GM18951 (cell line): ENCODE data around the gene CFAP77.

ENCODE experiments used
- POLR2A ChIP-seq: IDR thresholded peaks from 4 replicates; pipeline ENCODE4 v1.6.1; 2011; ENCODE audit warnings: mild to moderate bottlenecking; ENCODE audit not compliant: insufficient read length, insufficient read depth; ENCODE audit errors: extremely low read depth
- in situ Hi-C: fragments of 300-500 bp; cut with MboI; formaldehyde crosslinking; loops from one replicate; pipeline ENCODE4 v1.12.0; 2022; ENCODE audit warnings: low sequenced_read_pairs, mixed read lengths, inconsistent platforms; ENCODE audit not compliant: unreplicated experiment

Gene CFAP77

GRCh38 chr9:132446887-132447286 is 36.9 kb downstream of the CFAP77 start:
- in situ Hi-C loops, result no loop called here
- TF ChIP-seq POLR2A, result no peak

- in situ Hi-C loops, result no loop called here
- TF ChIP-seq POLR2A, result no peak
Observed at GRCh38 chr9:132447346-132447745, 37.3 kb downstream of the CFAP77 start.

GRCh38 chr9:132447902-132448301 is 37.9 kb downstream of the CFAP77 start:
- no peak for TF ChIP-seq POLR2A

GRCh38 chr9:132451276-132451675 is 41.3 kb downstream of the CFAP77 start:
- in situ Hi-C loops, result no loop called here
- no peak for TF ChIP-seq POLR2A

More at GRCh38 chr9:132447902-132448301, 37.9 kb downstream of the CFAP77 start:
- in situ Hi-C loops, result no loop called here

GRCh38 chr9:132456241-132456640 is 46.2 kb downstream of the CFAP77 start:
- no peak for TF ChIP-seq POLR2A
- in situ Hi-C loops, result no loop called here

- no peak for TF ChIP-seq POLR2A
- in situ Hi-C loops, result no loop called here
Observed at GRCh38 chr9:132457504-132458236, 47.7 kb downstream of the CFAP77 start.

GRCh38 chr9:132458432-132458831 is 48.4 kb downstream of the CFAP77 start:
- no peak for TF ChIP-seq POLR2A
- in situ Hi-C loops, result no loop called here

GRCh38 chr9:132459661-132460060 is 49.6 kb downstream of the CFAP77 start:
- TF ChIP-seq POLR2A, result no peak
- in situ Hi-C loops, result no loop called here

- TF ChIP-seq POLR2A, result no peak
- in situ Hi-C loops, result no loop called here
Observed at GRCh38 chr9:132460240-132460639, 50.2 kb downstream of the CFAP77 start.

GRCh38 chr9:132461281-132461896 is 51.4 kb downstream of the CFAP77 start:
- TF ChIP-seq POLR2A, result no peak
- in situ Hi-C loops, result no loop called here

GRCh38 chr9:132461971-132462370 is 52.0 kb downstream of the CFAP77 start:
- in situ Hi-C loops, result no loop called here
- no peak for TF ChIP-seq POLR2A

- in situ Hi-C loops, result no loop called here
- no peak for TF ChIP-seq POLR2A
Observed at GRCh38 chr9:132464547-132464946, 54.5 kb downstream of the CFAP77 start.

GRCh38 chr9:132465131-132465635 is 55.2 kb downstream of the CFAP77 start:
- no peak for TF ChIP-seq POLR2A
- in situ Hi-C loops, result no loop called here

GRCh38 chr9:132472199-132472598 is 62.2 kb downstream of the CFAP77 start:
- in situ Hi-C loops, result no loop called here
- no peak for TF ChIP-seq POLR2A
